ENCODE results near the gene RAP2B.
"Not testable (repeated sequence)": the region's sequence is repeated elsewhere in the genome, so short reads cannot be mapped to it uniquely, and the experiment has no call there.

Gene RAP2B

GRCh38 chr3:153161714-153162512 is at the start of gene RAP2B:
RAP2B (plus strand) TSS chr3:153162226; CDS start chr3:153162694, 468 bp downstream.
- DNase-seq, result no peak

GRCh38 chr3:153113541-153113940 is 48.5 kb upstream of the RAP2B start:
- DNase-seq, result no peak

- DNase-seq, result not testable (repeated sequence)
Observed at GRCh38 chr3:153114270-153114669, 47.8 kb upstream of the RAP2B start.

GRCh38 chr3:153115326-153115725 is 46.7 kb upstream of the RAP2B start:
- DNase-seq, result no peak

GRCh38 chr3:153127788-153128187 is 34.2 kb upstream of the RAP2B start:
- DNase-seq, result no peak

- DNase-seq, result no peak
Observed at GRCh38 chr3:153129426-153129825, 32.6 kb upstream of the RAP2B start.

- DNase-seq, result no peak
Observed at GRCh38 chr3:153129866-153130265, 32.2 kb upstream of the RAP2B start.

- no peak for DNase-seq
Observed at GRCh38 chr3:153130312-153130977, 31.6 kb upstream of the RAP2B start.

GRCh38 chr3:153137626-153138025 is 24.4 kb upstream of the RAP2B start:
- no peak for DNase-seq

- DNase-seq, result no peak
Observed at GRCh38 chr3:153138276-153139210, 23.5 kb upstream of the RAP2B start.

- no peak for DNase-seq
Observed at GRCh38 chr3:153142961-153143360, 19.1 kb upstream of the RAP2B start.

- DNase-seq, result no peak
Observed at GRCh38 chr3:153144071-153144470, 18.0 kb upstream of the RAP2B start.

GRCh38 chr3:153144779-153145178 is 17.2 kb upstream of the RAP2B start:
- no peak for DNase-seq

GRCh38 chr3:153145454-153145853 is 16.6 kb upstream of the RAP2B start:
- no peak for DNase-seq

- no peak for DNase-seq
Observed at GRCh38 chr3:153146191-153147053, 15.6 kb upstream of the RAP2B start.

GRCh38 chr3:153150991-153151390 is 11.0 kb upstream of the RAP2B start:
- no peak for DNase-seq

GRCh38 chr3:153155786-153156185 is 6.2 kb upstream of the RAP2B start:
- not testable (repeated sequence) for DNase-seq

GRCh38 chr3:153158189-153158588 is 3.8 kb upstream of the RAP2B start:
- DNase-seq, result no peak

- no peak for DNase-seq
Observed at GRCh38 chr3:153158961-153159735, 2.9 kb upstream of the RAP2B start.

- no peak for DNase-seq
Observed at GRCh38 chr3:153159771-153160397, 2.1 kb upstream of the RAP2B start.

Measured in SHP77 (cell line).